NB4 (cell line): ENCODE data around the gene CGNL1.

Experiments used
- POLR2A ChIP-seq: IDR thresholded peaks from 2 replicates; pipeline ENCODE4 v1.6.1; 2011; ENCODE audit warnings: mild to moderate bottlenecking; ENCODE audit not compliant: insufficient read length; ENCODE audit errors: extremely low read depth
- TF ChIP-seq, protein P1 (sequence below): IDR thresholded peaks from one replicate; pipeline ENCODE4 v1.5.1; 2012; ENCODE audit warnings: low read depth, low read length

DNA sequence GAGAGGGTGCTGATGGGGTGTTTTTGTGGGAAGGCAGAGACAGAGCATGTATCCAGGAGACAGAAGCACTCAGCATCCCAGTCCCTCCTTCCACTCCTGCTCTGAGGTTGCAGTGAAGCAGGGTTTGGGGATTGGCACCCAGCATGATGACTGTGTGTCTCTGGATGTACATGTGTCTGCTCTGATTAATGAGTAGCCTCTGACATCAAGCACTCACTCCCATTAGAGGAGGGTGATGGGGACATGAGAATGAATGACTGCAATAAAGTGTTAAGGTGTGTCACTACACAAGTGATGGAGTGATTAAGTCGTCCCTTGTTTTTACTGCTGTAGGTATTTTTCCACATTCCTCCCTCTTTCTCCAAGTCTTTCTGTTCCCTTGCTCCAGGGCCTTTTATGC is 205.8 kb downstream of the CGNL1 start:
- TF ChIP-seq, protein P1, sequence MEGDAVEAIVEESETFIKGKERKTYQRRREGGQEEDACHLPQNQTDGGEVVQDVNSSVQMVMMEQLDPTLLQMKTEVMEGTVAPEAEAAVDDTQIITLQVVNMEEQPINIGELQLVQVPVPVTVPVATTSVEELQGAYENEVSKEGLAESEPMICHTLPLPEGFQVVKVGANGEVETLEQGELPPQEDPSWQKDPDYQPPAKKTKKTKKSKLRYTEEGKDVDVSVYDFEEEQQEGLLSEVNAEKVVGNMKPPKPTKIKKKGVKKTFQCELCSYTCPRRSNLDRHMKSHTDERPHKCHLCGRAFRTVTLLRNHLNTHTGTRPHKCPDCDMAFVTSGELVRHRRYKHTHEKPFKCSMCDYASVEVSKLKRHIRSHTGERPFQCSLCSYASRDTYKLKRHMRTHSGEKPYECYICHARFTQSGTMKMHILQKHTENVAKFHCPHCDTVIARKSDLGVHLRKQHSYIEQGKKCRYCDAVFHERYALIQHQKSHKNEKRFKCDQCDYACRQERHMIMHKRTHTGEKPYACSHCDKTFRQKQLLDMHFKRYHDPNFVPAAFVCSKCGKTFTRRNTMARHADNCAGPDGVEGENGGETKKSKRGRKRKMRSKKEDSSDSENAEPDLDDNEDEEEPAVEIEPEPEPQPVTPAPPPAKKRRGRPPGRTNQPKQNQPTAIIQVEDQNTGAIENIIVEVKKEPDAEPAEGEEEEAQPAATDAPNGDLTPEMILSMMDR, result no peak
- TF ChIP-seq POLR2A, result no peak
